Activated CD8-positive, alpha-beta T cell treated with anti-CD3 and anti-CD28 coated beads for 36 hours (primary cell): ENCODE data around the gene VWA2. TPM values are rescaled to one million over a fixed set of nuclear protein-coding genes. Genes with fewer than 3 reads are reported as not detected.

Experiments
- ATAC-seq: fragments of 200-7000 bp; cut with Tn5 transposase; one replicate; pipeline ENCODE4 v1.10.0; 2021; ENCODE audit warnings: mild to moderate bottlenecking, moderate library complexity
- CTCF ChIA-PET: fragments of 350-600 bp; sonication (Branson Sonifier 250); formaldehyde crosslinking; loops from one replicate; lab custom pipeline; 2021; ENCODE audit warnings: antibody characterized with exemption; lab: Charles Lee
- POLR2A ChIA-PET: fragments of 350-600 bp; sonication (Branson Sonifier 250); formaldehyde crosslinking; loops from one replicate; lab custom pipeline; 2021; ENCODE audit warnings: antibody characterized with exemption; lab: Charles Lee
- DNase-seq: peaks from one replicate; pipeline ENCODE4 v3.0.0-alpha.2; 2020
- H3K27ac Mint-ChIP-seq: one replicate; pipeline ENCODE4 v1.8.0; 2021; ENCODE audit warnings: mild to moderate bottlenecking, mixed read lengths
- H3K27me3 Mint-ChIP-seq: one replicate; pipeline ENCODE4 v1.8.0; 2021; ENCODE audit warnings: mixed read lengths
- H3K36me3 Mint-ChIP-seq: one replicate; pipeline ENCODE4 v1.8.0; 2021; ENCODE audit warnings: low read depth, mixed read lengths
- H3K4me1 Mint-ChIP-seq: one replicate; pipeline ENCODE4 v1.8.0; 2021; ENCODE audit warnings: low read depth, mixed read lengths
- H3K4me3 Mint-ChIP-seq: one replicate; pipeline ENCODE4 v1.8.0; 2021; ENCODE audit warnings: mild to moderate bottlenecking, moderate library complexity, mixed read lengths
- H3K9me3 Mint-ChIP-seq: one replicate; pipeline ENCODE4 v1.8.0; 2021; ENCODE audit warnings: mixed read lengths
- intact Hi-C: fragments of 100-400 bp; cut with micrococcal nuclease; formaldehyde crosslinking; loops from one replicate; pipeline ENCODE4 v1.10.0; 2022
- total RNA-seq, 2 experiments: library from RNA; stranded (reverse); gene quantifications; one replicate each; pipeline ENCODE4 v1.2.3, GENCODE V29; 2021
- TF ChIP-seq, protein P1 (sequence below): fragments of 200-600 bp; IDR thresholded peaks from one replicate; pipeline ENCODE4 v1.8.0; 2022; ENCODE audit warnings: antibody characterized with exemption, mild to moderate bottlenecking

Gene VWA2
- total RNA-seq, 2 experiments from 2014 or later = not detected

DNA sequence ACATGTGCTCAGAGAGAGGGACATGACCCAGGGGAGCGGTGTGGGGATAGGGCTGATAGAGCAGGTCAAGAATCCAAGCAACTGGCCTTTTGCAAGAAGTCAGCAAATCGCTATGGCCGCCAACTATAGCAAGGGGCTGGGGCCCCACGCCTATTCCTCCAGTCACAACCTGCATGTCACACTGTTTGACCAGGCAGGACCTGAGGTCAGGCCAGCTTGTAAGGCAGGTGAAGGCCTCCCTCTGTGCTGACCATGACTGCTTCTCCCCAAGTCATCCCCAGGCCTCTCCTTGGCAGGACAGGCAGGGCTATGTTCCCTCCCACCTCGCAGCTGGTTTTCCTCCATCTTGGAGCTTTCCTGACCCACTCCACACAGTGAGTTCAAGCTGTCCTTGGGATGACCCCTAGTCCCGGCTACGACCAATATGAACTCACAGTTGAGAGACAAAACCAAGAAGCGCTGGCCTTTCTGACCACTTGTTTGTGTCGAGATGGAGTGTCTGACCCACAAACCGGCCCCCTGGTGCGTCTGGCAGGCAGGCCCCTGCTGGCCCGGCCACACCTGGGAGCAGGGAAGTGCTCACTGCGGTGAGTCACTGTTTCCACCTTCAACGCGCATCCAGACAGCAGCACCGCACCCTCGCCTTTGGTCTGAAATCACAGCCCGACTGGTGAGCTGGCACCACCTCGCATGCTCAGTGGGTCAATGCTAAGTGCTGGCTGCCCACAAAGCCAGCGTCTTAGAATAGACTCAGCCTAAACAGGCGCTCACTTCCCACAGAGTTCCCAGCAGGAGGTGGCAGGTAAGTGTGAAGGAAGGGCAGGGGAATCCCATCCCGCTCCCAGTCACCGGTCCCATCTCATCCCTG, 81.4 kb downstream of the VWA2 start:
- H3K4me1 Mint-ChIP-seq = no peaks in the 10 kb centered on the region
- POLR2A ChIA-PET = no interaction called here

DNA sequence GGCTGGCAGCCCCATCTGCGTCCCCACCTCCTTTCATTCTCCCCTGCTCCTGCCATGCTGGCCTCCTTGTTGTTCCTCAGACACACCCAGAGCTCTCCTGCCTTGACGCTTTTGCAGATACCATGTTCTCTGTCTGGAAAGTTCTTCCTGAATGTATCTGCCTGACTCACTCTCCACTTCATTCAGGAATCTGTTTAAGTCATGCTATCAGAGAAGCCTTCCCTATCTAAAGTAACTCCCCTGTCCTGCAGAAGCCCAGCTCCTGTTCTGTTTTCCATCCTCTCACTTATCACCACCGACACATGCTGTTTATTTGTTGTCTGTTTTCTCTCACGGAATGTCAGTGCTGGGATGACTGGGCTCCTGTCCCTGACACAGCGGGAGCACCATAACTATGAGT, 83.3 kb downstream of the VWA2 start:
- intact Hi-C loops = no loop called here
- ATAC-seq (no peak), DNase-seq (no peak)
- ChIA-PET CTCF (interaction anchor here (3.8 kb wide), 1 partner anchor 19 kb away, joined by 20 read pairs; no protein-coding TSS in a partner anchor), POLR2A (interaction anchor here (0.6 kb wide), 1 partner anchor 13 kb away, joined by 3 read pairs; no protein-coding TSS in a partner anchor)
- Mint-ChIP-seq H3K4me3 (no peak overlapping the region), H3K27ac (no peak overlapping the region), H3K36me3 (no peaks in the 10 kb centered on the region), H3K4me1 (no peaks in the 10 kb centered on the region), H3K27me3 (no peaks in the 10 kb centered on the region), H3K9me3 (no peaks in the 10 kb centered on the region)
- TF ChIP-seq, protein P1, sequence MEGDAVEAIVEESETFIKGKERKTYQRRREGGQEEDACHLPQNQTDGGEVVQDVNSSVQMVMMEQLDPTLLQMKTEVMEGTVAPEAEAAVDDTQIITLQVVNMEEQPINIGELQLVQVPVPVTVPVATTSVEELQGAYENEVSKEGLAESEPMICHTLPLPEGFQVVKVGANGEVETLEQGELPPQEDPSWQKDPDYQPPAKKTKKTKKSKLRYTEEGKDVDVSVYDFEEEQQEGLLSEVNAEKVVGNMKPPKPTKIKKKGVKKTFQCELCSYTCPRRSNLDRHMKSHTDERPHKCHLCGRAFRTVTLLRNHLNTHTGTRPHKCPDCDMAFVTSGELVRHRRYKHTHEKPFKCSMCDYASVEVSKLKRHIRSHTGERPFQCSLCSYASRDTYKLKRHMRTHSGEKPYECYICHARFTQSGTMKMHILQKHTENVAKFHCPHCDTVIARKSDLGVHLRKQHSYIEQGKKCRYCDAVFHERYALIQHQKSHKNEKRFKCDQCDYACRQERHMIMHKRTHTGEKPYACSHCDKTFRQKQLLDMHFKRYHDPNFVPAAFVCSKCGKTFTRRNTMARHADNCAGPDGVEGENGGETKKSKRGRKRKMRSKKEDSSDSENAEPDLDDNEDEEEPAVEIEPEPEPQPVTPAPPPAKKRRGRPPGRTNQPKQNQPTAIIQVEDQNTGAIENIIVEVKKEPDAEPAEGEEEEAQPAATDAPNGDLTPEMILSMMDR = no peak

More for the DNA sequence above, 81.4 kb downstream of the VWA2 start:
- Mint-ChIP-seq H3K27me3 (no peaks in the 10 kb centered on the region), H3K36me3 (no peaks in the 10 kb centered on the region), H3K27ac (no peak overlapping the region), H3K9me3 (no peaks in the 10 kb centered on the region), H3K4me3 (no peak overlapping the region)
- intact Hi-C loops = no loop called here
- CTCF ChIA-PET = interaction anchor here (1.0 kb wide), 1 partner anchor 13 kb away, joined by 3 read pairs; no protein-coding TSS in a partner anchor
- DNase-seq (no peak), ATAC-seq (no peak)
- TF ChIP-seq, protein P1 = no peak

DNA sequence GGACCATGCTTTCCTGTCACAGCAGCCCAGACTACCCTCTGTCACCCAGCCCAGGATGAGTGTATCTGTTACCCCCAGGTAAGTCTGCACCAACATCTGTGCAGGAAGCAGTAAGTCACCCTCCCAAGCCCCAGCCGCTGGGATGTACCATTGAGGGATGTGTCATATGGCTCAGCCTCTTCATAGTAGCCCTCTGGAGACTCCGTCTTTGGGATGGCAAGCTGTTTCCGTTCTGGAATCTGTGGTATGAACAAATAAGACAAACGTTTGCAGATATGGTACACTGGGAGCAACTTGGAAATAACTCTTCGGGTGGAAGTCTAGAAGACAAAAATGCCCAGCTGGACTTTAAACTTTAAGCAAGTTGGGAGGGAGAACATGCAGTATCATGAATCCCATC, 84.0 kb downstream of the VWA2 start:
- H3K4me1 Mint-ChIP-seq = no peaks in the 10 kb centered on the region
- intact Hi-C loops = no loop called here
- ATAC-seq (no peak), DNase-seq (no peak)
- H3K4me3 Mint-ChIP-seq = no peak overlapping the region
- no peaks in the 10 kb centered on the region for H3K27me3 Mint-ChIP-seq
- H3K9me3 Mint-ChIP-seq = no peaks in the 10 kb centered on the region
- TF ChIP-seq, protein P1 = no peak
- CTCF ChIA-PET = interaction anchor here (3.8 kb wide), 1 partner anchor 19 kb away, joined by 20 read pairs; no protein-coding TSS in a partner anchor
- H3K36me3 Mint-ChIP-seq = no peaks in the 10 kb centered on the region
- H3K27ac Mint-ChIP-seq = no peak overlapping the region
- POLR2A ChIA-PET = no interaction called here

DNA sequence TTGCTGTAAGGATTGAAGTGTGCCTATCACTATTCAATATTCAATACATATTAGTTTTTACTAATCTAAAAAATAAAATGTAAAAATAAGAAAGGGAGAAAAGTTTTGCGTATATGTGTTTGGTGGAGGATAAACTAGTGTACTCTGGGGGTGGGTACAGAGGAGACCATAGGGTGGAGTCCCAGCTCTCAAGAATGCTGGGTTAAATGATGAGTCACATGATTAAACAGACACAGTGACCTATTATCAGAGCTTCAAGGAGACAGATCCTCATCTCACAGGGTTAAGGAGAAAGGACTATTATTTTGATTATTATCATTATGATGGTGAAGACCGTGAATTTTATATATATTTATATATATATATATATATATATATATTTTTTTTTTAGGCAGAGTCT, 87.7 kb downstream of the VWA2 start:
- Mint-ChIP-seq H3K27me3 (no peaks in the 10 kb centered on the region), H3K4me3 (no peak overlapping the region), H3K36me3 (no peaks in the 10 kb centered on the region), H3K9me3 (no peaks in the 10 kb centered on the region), H3K4me1 (peaks cover 2% of the 10 kb centered on the region), H3K27ac (no peak overlapping the region)
- TF ChIP-seq, protein P1 = no peak
- intact Hi-C loops = no loop called here
- CTCF ChIA-PET = interaction anchor here (1.4 to 2.3 kb wide), 3 partner anchors 16 to 145 kb away, joined by 3 to 11 read pairs (median 3); no protein-coding TSS in a partner anchor
- ATAC-seq (no peak), DNase-seq (no peak)
- POLR2A ChIA-PET = no interaction called here
